T-cell (primary cell): ENCODE data around the gene BMP8B. TPM values are rescaled to one million over a fixed set of nuclear protein-coding genes. Genes with fewer than 3 reads are reported as not detected.
"Not testable (repeated sequence)": the region's sequence is repeated elsewhere in the genome, so short reads cannot be mapped to it uniquely, and the experiment has no call there.

Source experiments
- ATAC-seq, 4 experiments: fragments of 200-7000 bp in 3 of 4; fragments of 150-1000 bp in 1 of 4; cut with Tn5 transposase; replicated peaks in 1 of 4; 1 replicate in 3 of 4; 2 replicates in 1 of 4; pipeline ENCODE4 v1.10.0; 2021; ENCODE audit warnings: moderate library complexity in 3 of 4, mild to moderate bottlenecking in 2 of 4, moderate number of reproducible peaks in 1 of 4
- CTCF ChIA-PET, 2 donors: fragments of 300-600 bp; sonication (Branson Sonifier 250); formaldehyde crosslinking; loops; one replicate each; lab custom pipeline; 2022; ENCODE audit warnings: antibody characterized with exemption in 2 of 2; lab: Charles Lee
- POLR2A ChIA-PET, 2 donors: fragments of 300-600 bp; sonication (Branson Sonifier 250); formaldehyde crosslinking; loops; one replicate each; lab custom pipeline; 2022; ENCODE audit warnings: antibody characterized with exemption in 2 of 2; lab: Charles Lee
- DNase-seq, 35 experiments: peaks; one replicate each; pipeline versions ENCODE4 v3.0.0 to v3.0.0-alpha.2; 2013 to 2023
- H3K27ac ChIP-seq: one replicate; pipeline ENCODE4 v1.5.1; 2013; ENCODE audit warnings: low read length
- H3K27me3 ChIP-seq, 2 experiments: replicated peaks in 1 of 2; 1 replicate in 1 of 2; 2 replicates in 1 of 2; pipeline versions ENCODE4 v1.6.1 to v1.7.0; 2013; ENCODE audit warnings: low read length in 1 of 2, mixed read lengths in 1 of 2; ENCODE audit not compliant: control insufficient read depth in 2 of 2, insufficient read depth in 2 of 2; ENCODE audit errors: extremely low read depth in 1 of 2
- H3K36me3 ChIP-seq, 2 donors: 1 replicate in 1 of 2; 2 replicates in 1 of 2; pipeline versions ENCODE4 v1.6.1 to v1.7.0; 2013; ENCODE audit warnings: low read length in 1 of 2; ENCODE audit not compliant: control insufficient read depth in 2 of 2, insufficient read depth in 1 of 2; ENCODE audit errors: extremely low read depth in 1 of 2
- H3K4me1 ChIP-seq, 2 experiments: 1 replicate in 1 of 2; 2 replicates in 1 of 2; pipeline versions ENCODE4 v1.6.1 to v1.7.0; 2013; ENCODE audit warnings: low read length in 2 of 2, mixed read lengths in 1 of 2; ENCODE audit not compliant: insufficient read depth in 2 of 2, control insufficient read depth in 1 of 2; ENCODE audit errors: extremely low read depth in 1 of 2
- H3K4me3 ChIP-seq, 2 donors: 1 replicate in 1 of 2; 2 replicates in 1 of 2; pipeline versions ENCODE4 v1.5.1 to v1.7.0; 2013; ENCODE audit warnings: mild to moderate bottlenecking in 2 of 2, low read length in 1 of 2, moderate library complexity in 1 of 2; ENCODE audit not compliant: control insufficient read depth in 1 of 2; ENCODE audit errors: extremely low read depth in 1 of 2
- H3K9me3 ChIP-seq: 2 replicates; pipeline ENCODE4 v1.7.0; 2013
- H3K27ac Mint-ChIP-seq, 2 donors: one replicate each; pipeline ENCODE4 v1.8.0; 2020 to 2021; ENCODE audit warnings: mild to moderate bottlenecking in 2 of 2, mixed read lengths in 2 of 2
- H3K27me3 Mint-ChIP-seq, 2 donors: one replicate each; pipeline ENCODE4 v1.8.0; 2021 to 2022; ENCODE audit warnings: mixed read lengths in 2 of 2
- H3K36me3 Mint-ChIP-seq: one replicate; pipeline ENCODE4 v1.8.0; 2021; ENCODE audit warnings: mixed read lengths
- H3K4me1 Mint-ChIP-seq, 3 donors: one replicate each; pipeline ENCODE4 v1.8.0; 2020 to 2022; ENCODE audit warnings: mixed read lengths in 3 of 3, mild to moderate bottlenecking in 1 of 3
- H3K4me3 Mint-ChIP-seq, 3 donors: one replicate each; pipeline ENCODE4 v1.8.0; 2020 to 2022; ENCODE audit warnings: mild to moderate bottlenecking in 3 of 3, mixed read lengths in 3 of 3, moderate library complexity in 3 of 3
- H3K9me3 Mint-ChIP-seq, 3 donors: one replicate each; pipeline ENCODE4 v1.8.0; 2020 to 2022; ENCODE audit warnings: mixed read lengths in 3 of 3
- WGBS: methylation state at CpG from one replicate; pipeline ENCODE4 v1.1.5; 2013; ENCODE audit warnings: missing lambda C conversion rate; ENCODE audit not compliant: insufficient coverage; 5-methylcytosine and 5-hydroxymethylcytosine counted together
- total RNA-seq, 35 experiments: library from RNA in 6 of 35; stranded (reverse) in 6 of 35; fragments of 120-200 nt in 1 of 35; gene quantifications; one replicate each; pipeline versions ENCODE4 v1.2.1 to v1.2.4 and lab custom pipeline; 2013 to 2026

BMP8B gene
- total RNA-seq, 5 donors from 2014 or later (not counting 1 experiment from before 2014, with no cell fraction given), result 0.33 to 1.3 (median 0.76) TPM

DNA sequence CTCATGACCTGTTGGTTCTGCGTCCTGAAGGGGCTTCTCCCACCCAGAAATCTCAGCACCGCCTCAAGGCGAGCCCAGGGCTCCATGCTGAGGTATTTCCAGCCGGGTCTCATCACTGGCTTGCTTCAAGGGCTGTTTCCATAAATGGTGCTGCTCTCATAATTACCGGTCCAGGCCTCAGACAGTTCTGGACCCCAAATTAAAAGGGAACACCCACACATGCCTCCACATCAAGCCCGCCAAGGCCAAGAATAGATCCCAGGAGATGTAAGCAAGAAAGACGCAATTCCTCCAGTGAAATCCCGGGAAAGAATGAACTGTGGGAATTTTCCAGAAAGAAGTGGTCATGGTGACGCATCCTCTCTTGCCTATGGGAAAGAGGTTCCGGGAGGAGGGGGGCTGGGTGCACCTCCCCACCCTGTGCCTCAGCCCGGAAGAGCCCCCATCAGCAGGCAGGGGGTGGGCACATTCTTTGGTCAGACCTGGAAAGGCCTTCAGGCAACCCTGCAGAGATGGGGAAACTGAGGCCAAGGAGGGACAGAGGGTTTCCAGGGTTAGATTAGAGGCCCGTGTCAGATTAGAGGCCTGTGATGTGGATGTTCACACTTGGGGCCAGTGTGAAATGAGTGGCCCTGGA, 10.1 kb downstream of the BMP8B start:
- CTCF ChIA-PET, DNase-seq, H3K27ac ChIP-seq, H3K4me1 ChIP-seq, H3K27me3 ChIP-seq, H3K4me1 Mint-ChIP-seq, H3K36me3 ChIP-seq, POLR2A ChIA-PET, H3K4me3 Mint-ChIP-seq, H3K27ac Mint-ChIP-seq, H3K4me3 ChIP-seq, ATAC-seq, H3K9me3 ChIP-seq, H3K27me3 Mint-ChIP-seq, H3K36me3 Mint-ChIP-seq, H3K9me3 Mint-ChIP-seq: not testable (repeated sequence)
- 89% methylated on average over 4 of the region's 12 CpGs for WGBS

DNA sequence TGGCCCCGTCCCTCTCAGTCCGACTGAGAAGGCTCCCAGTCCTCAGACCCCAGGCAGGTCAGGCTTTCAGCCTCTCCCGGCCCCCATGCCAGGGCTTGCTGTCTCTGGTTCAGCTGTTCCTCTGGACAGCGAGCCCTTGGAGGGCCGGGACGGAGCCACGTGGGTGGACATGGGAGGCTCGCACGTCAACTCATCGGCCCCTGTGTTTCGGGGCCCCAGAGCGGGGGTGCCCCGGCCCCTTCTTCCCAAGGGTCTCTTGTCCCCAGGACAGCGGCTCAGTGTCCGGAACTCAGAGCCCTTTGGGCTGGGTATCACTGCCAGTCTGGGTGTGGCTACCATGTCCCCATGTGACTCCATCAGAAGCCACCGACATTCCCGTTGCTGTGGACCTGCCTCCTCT, 10.8 kb downstream of the BMP8B start:
- H3K9me3 Mint-ChIP-seq, H3K4me3 ChIP-seq, H3K27me3 Mint-ChIP-seq, H3K4me3 Mint-ChIP-seq, CTCF ChIA-PET, H3K27ac ChIP-seq, H3K9me3 ChIP-seq, DNase-seq, H3K36me3 Mint-ChIP-seq, POLR2A ChIA-PET, ATAC-seq, H3K36me3 ChIP-seq, H3K27me3 ChIP-seq, H3K4me1 Mint-ChIP-seq, H3K4me1 ChIP-seq, H3K27ac Mint-ChIP-seq: not testable (repeated sequence)
- WGBS, result 94% methylated on average over 12 of the region's 17 CpGs

DNA sequence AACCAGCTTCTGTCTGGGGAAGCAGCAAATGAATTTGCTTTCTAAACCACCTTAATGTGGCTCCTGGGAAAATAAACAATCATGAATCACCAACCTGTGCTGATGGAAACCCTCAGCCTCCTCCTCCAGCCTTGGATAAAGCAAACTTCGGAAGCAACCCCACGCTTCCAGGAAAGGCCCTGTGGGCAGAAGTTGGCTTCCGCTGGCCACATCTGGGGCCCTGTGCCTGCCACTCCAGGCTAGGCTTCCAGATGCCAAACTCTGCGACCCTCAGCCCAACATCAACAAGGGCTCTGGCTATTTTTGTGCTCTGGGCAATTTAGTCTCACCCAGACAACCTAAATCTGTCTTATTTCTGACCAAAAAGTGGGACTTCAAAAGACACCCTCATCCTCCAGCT, 11.4 kb downstream of the BMP8B start:
- H3K9me3 ChIP-seq, result no peaks in the 10 kb centered on the region
- Mint-ChIP-seq H3K4me1 (peaks cover 0 to 2% (median 0%) of the 10 kb centered on the region in 3 donors), H3K27ac (no peak overlapping the region), H3K36me3 (no peaks in the 10 kb centered on the region), H3K27me3 (no peaks in the 10 kb centered on the region), H3K9me3 (no peaks in the 10 kb centered on the region), H3K4me3 (no peak overlapping the region)
- no peak for ATAC-seq
- H3K36me3 ChIP-seq, result no peaks in the 10 kb centered on the region
- no peak overlapping the region for H3K27ac ChIP-seq
- ChIA-PET CTCF (no interaction called here), POLR2A (no interaction called here)
- WGBS, result 91% methylated on average over 4 of the region's 4 CpGs
- H3K4me1 ChIP-seq, result no peaks in the 10 kb centered on the region
- no peak overlapping the region for H3K4me3 ChIP-seq
- H3K27me3 ChIP-seq, result no peaks in the 10 kb centered on the region
- no peak for DNase-seq

DNA sequence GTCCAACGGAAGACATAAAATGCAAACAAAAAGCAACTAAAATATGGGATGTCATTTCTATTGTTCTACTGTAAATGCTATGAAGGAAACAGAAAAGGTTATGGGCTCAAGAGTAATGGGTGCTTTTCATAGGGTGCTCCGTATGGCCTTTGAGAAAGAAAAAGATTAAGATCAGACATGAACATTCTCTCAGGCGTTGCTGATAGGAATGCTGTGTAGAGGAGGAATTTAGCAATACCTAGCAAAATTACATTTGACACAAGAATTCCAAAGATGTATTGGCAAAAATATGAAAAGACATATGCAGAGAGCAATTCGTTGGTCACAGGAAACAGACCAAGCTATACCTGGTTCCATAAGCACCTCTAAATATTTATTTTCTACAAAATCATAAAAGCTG, 11.8 kb downstream of the BMP8B start:
- no peaks in the 10 kb centered on the region for H3K4me1 ChIP-seq
- Mint-ChIP-seq H3K36me3 (no peaks in the 10 kb centered on the region), H3K4me3 (no peak overlapping the region), H3K27ac (no peak overlapping the region), H3K4me1 (peaks cover 0 to 2% (median 0%) of the 10 kb centered on the region in 3 donors), H3K9me3 (no peaks in the 10 kb centered on the region), H3K27me3 (no peaks in the 10 kb centered on the region)
- H3K27me3 ChIP-seq, result no peaks in the 10 kb centered on the region
- no peak overlapping the region for H3K4me3 ChIP-seq
- 80% methylated on average over 1 of the region's 4 CpGs for WGBS
- ATAC-seq (no peak), DNase-seq (no peak)
- H3K9me3 ChIP-seq, result no peaks in the 10 kb centered on the region
- ChIA-PET CTCF (no interaction called here), POLR2A (no interaction called here)
- no peaks in the 10 kb centered on the region for H3K36me3 ChIP-seq
- no peak overlapping the region for H3K27ac ChIP-seq

DNA sequence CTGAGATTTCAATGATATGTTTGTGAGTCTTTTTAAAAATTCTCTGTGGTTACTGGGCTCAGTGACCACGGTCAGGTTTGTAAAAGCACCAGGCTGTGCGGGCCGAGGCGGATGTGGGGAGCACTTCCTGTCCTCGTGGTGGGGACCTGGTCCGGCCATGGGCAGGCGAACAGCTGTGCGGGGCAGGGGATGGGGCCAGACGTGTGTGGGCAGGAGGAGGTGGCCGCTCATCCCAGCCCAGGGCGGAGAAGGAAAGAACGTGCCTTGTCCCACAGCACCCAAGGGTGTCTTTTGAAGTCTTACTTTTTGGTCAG, 12.3 kb downstream of the BMP8B start:
- no peaks in the 10 kb centered on the region for H3K36me3 Mint-ChIP-seq
- ChIA-PET POLR2A (no interaction called here), CTCF (no interaction called here)
- Histone ChIP-seq H3K4me1 (no peaks in the 10 kb centered on the region), H3K36me3 (no peaks in the 10 kb centered on the region), H3K27ac (no peak overlapping the region), H3K27me3 (no peaks in the 10 kb centered on the region), H3K4me3 (no peak overlapping the region), H3K9me3 (no peaks in the 10 kb centered on the region)
- no peaks in the 10 kb centered on the region for H3K9me3 Mint-ChIP-seq
- ATAC-seq (no peak), DNase-seq (no peak)
- H3K4me1 Mint-ChIP-seq, result peaks cover 0 to 2% (median 0%) of the 10 kb centered on the region in 3 donors
- 20% methylated on average over 8 of the region's 12 CpGs for WGBS
- no peak overlapping the region for H3K27ac Mint-ChIP-seq
- no peaks in the 10 kb centered on the region for H3K27me3 Mint-ChIP-seq
- no peak overlapping the region for H3K4me3 Mint-ChIP-seq

DNA sequence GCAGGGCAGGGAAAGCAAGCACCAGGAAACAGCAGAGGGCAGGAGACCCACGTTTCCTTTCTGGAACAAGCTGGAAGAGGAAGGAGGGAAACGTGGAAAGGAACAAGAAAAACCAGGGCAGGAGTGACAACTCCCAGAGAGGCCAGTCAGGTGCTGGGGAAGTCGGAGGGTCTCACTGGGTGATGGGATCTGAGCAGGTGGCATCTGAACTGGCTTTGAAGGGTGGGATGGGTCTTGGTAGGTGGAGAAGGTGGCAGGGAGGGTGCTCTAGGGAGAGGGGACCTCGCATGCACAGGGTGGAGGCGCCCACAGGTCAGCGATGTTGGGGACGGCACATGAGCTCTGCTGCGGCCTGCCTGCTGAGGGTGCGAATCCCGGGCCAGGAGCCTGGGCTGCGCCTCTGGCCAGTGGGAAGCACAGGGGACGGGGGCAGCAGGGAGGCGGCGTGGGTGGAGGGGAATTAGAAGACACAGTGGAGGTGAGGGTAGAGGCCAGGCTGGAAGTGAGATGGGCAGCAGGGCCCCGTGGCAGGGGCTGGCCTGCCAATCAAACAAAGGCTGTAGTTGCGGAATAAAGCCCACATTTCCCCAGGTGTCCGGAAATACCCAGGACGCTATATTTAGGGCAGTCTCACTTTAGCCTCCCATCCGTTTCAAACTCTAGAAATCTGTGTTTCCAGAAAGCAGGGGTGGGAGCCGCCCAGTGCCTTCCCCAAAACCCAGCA, 12.8 kb downstream of the BMP8B start:
- not testable (repeated sequence) for H3K27ac Mint-ChIP-seq, H3K4me3 ChIP-seq, H3K36me3 Mint-ChIP-seq

More for the DNA sequence above, 12.8 kb downstream of the BMP8B start:
- POLR2A ChIA-PET, H3K27me3 ChIP-seq, H3K9me3 ChIP-seq, H3K4me1 ChIP-seq, H3K4me3 Mint-ChIP-seq, H3K9me3 Mint-ChIP-seq, CTCF ChIA-PET, H3K4me1 Mint-ChIP-seq, H3K27me3 Mint-ChIP-seq, H3K27ac ChIP-seq, H3K36me3 ChIP-seq, ATAC-seq: not testable (repeated sequence)
- DNase-seq, result peak in 1 of 35 experiments; percentile 5
- WGBS, result no CpG with 5 or more reads among the region's 20 CpGs
